Upper lobe of right lung (tissue), 1 donor: Measurements from ENCODE around the gene LITAFD. TPM values are rescaled to one million over a fixed set of nuclear protein-coding genes. Genes with fewer than 3 reads are reported as not detected.
"Not testable (repeated sequence)": the region's sequence is repeated elsewhere in the genome, so short reads cannot be mapped to it uniquely, and the experiment has no call there.

Source experiments
- ATAC-seq: fragments of 200-7000 bp; cut with Tn5 transposase; one replicate; pipeline ENCODE4 v1.9.1; 2020; ENCODE audit warnings: mild to moderate bottlenecking, moderate library complexity
- DNase-seq: peaks from one replicate; pipeline ENCODE4 v3.0.0-alpha.2; 2020
- H3K27ac ChIP-seq: fragments of 200-600 bp; one replicate; pipeline ENCODE4 v1.8.0; 2022
- H3K27me3 ChIP-seq: fragments of 200-600 bp; one replicate; pipeline ENCODE4 v1.8.0; 2022; ENCODE audit warnings: mild to moderate bottlenecking
- H3K36me3 ChIP-seq: fragments of 200-600 bp; one replicate; pipeline ENCODE4 v1.8.0; 2022
- H3K4me1 ChIP-seq: fragments of 200-600 bp; one replicate; pipeline ENCODE4 v1.8.0; 2022
- H3K4me3 ChIP-seq: fragments of 200-600 bp; one replicate; pipeline ENCODE4 v1.8.0; 2022; ENCODE audit warnings: mild to moderate bottlenecking
- H3K9me3 ChIP-seq: fragments of 200-600 bp; one replicate; pipeline ENCODE4 v1.8.0; 2022
- intact Hi-C: fragments of 100-400 bp; cut with DNase I; formaldehyde crosslinking; loops from one replicate; pipeline ENCODE4 v1.11.0; 2022
- total RNA-seq: library from RNA; stranded (reverse); fragmentation: NEBNext Ultra II Directional; extraction: Animal tissue kit (Norgen Biotek cat#: 25700); gene quantifications from one replicate; pipeline ENCODE4 v1.2.1, GENCODE V29; 2021
- TF ChIP-seq, protein P1 (sequence below): fragments of 200-600 bp; IDR thresholded peaks from one replicate; pipeline ENCODE4 v1.8.0; 2022; ENCODE audit warnings: antibody characterized with exemption
- donor health status: DM: no; HTN: yes; CAD: no; lungs with severe emphysema.

LITAFD gene
- total RNA-seq, 1 donor from 2014 or later = not detected

DNA sequence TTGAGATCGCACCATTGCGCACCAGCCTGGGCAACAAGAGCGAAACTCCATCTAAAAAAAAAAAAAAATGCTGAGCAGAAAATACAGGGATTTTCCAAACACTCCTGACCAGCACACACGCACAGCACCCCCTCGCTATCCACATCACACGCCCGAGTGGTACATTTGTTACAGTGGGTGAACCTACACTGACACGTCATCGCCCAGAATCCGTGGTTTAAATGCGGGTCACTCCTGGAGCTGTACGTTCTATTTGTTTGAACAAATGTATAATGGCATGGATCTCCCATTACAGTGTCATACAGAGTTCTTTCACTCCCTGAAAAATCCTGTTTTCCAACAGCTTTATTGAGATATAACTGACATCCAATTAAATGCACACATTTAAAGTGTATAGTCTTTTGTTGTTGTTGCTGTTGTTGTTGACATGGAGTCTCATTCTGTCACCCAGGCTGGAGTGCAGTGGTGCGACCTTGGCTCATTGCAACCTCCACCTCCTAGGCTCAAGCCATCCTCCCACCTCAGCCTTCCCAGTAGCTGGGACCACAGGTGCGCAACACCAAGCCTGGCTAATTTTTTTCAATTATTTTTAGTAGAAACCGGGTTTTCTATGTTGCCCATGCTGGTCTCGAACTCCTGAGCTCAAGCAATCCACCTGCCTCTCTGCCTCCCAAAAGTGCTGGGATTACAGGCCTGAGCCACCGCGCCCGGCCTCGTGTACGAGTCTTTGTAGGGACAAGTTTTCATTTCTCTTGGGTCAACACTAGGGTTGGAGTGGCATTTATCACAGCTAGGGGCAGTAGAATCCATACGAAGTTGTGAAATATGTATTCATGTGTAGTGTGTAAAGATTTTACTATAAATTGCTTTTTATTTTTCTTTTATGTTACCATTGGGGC lies 8.9 kb upstream of the LITAFD start:
- ATAC-seq = no peak
- Histone ChIP-seq H3K4me1 (peaks cover 10% of the 10 kb centered on the region), H3K4me3 (no peak overlapping the region), H3K27me3 (no peaks in the 10 kb centered on the region), H3K27ac (no peak overlapping the region), H3K9me3 (no peaks in the 10 kb centered on the region), H3K36me3 (no peaks in the 10 kb centered on the region)
- TF ChIP-seq, protein P1, sequence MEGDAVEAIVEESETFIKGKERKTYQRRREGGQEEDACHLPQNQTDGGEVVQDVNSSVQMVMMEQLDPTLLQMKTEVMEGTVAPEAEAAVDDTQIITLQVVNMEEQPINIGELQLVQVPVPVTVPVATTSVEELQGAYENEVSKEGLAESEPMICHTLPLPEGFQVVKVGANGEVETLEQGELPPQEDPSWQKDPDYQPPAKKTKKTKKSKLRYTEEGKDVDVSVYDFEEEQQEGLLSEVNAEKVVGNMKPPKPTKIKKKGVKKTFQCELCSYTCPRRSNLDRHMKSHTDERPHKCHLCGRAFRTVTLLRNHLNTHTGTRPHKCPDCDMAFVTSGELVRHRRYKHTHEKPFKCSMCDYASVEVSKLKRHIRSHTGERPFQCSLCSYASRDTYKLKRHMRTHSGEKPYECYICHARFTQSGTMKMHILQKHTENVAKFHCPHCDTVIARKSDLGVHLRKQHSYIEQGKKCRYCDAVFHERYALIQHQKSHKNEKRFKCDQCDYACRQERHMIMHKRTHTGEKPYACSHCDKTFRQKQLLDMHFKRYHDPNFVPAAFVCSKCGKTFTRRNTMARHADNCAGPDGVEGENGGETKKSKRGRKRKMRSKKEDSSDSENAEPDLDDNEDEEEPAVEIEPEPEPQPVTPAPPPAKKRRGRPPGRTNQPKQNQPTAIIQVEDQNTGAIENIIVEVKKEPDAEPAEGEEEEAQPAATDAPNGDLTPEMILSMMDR = peak; percentile 15
- intact Hi-C loops = loop anchor here (10.0 kb wide), 1 partner anchor 208 kb away; no protein-coding TSS in a partner anchor
- DNase-seq = no peak

DNA sequence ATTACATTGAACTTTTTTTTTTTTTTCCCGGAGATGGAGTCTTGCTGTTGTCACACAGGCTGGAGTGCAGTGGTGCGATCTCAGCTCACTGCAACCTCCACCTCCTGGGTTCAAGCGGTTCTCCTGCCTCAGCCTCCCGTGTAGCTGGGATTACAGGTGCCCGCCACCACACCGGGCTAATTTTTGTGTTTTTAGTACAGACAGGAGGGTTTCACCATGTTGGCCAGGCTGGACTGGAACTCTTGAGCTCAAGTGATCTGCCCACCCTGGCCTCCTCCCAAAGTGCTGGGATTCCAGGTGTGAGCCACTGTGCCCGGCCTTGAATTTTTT lies 8.3 kb upstream of the LITAFD start:
- not testable (repeated sequence) for H3K36me3 ChIP-seq, H3K27me3 ChIP-seq, DNase-seq, H3K27ac ChIP-seq, H3K4me3 ChIP-seq, ATAC-seq, H3K9me3 ChIP-seq
- peaks cover 10% of the 10 kb centered on the region for H3K4me1 ChIP-seq
- intact Hi-C loops = loop anchor here (10.0 kb wide), 1 partner anchor 209 kb away; no protein-coding TSS in a partner anchor

DNA sequence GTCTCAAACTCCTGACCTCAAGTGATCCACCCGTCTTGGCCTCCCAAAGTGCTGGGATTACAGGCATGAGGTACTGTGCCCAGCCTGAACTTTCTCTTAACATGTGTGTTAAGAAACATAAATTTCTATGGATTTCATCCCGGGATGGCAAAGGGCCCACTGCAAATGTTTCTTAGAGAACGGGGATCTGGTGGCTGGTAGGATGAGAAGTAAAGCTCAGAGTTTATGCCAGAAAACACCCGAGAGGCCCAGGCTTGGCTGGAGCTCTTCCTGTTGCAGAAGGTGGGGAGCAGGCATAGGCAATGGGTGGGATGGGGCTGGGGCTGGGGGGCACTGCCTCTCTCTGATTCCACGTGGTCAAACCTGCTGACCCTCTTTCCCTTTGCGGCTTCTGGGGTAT lies 7.8 kb upstream of the LITAFD start:
- Histone ChIP-seq H3K36me3 (no peaks in the 10 kb centered on the region), H3K4me1 (peaks cover 10% of the 10 kb centered on the region), H3K4me3 (no peak overlapping the region), H3K9me3 (no peaks in the 10 kb centered on the region), H3K27me3 (no peaks in the 10 kb centered on the region), H3K27ac (no peak overlapping the region)
- DNase-seq = no peak
- TF ChIP-seq, protein P1 = no peak
- intact Hi-C loops = loop anchor here (10.0 kb wide), 1 partner anchor 210 kb away; no protein-coding TSS in a partner anchor
- ATAC-seq = no peak

DNA sequence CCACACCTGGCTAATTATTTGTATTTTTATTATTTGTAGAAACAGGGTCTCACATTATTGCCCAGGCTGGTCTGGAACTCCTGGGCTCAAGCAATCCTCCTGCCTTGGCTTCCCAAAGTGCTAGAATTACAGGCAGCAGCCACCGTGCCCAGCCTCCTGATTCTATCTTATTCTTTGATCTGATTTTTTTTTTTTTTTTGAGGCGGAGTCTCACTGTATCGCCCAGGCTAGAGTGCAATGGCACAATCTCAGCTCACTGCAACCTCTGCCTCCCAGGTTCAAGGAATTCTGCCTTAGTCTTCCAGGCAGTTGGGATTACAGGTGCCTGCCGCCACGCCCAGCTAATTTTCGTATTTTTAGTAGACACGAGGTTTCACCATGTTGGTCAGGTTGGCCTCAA lies 6.8 kb upstream of the LITAFD start:
- intact Hi-C loops = loop anchor here (10.0 kb wide), 1 partner anchor 211 kb away; no protein-coding TSS in a partner anchor
- H3K27me3 ChIP-seq, H3K4me3 ChIP-seq, H3K4me1 ChIP-seq, H3K27ac ChIP-seq, ATAC-seq, H3K9me3 ChIP-seq, DNase-seq, H3K36me3 ChIP-seq: not testable (repeated sequence)

DNA sequence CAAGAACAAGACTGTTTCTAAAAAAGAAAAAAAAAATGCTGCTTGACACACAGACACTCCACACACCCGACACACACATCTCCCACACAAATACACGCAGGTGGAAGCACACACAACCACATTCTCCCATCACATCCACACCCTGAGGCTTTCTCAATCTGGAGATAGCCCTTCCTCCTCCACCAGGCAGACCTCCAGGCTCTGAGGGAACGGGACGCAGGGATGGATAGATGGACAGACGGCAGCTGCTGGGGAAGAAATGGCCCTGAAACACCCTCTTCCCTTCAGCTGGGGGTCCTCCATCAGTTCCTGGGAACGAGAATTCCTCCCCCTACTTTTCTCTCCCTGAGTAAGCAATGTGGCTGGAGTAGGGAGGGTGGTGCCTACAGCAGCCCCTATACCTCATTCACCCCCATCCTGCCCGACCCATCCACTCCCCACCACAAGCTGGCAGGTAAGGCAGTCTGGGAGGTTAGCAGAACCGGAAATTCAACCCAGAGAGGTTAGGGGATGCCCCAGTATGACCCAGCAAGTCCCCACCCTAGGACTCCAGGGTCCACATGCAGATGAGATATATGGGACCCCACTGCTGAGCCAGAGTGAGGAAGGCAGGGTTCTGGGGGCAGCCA lies 4.1 kb upstream of the LITAFD start:
- intact Hi-C loops = loop anchor here (10.0 kb wide), 1 partner anchor 213 kb away; no protein-coding TSS in a partner anchor

DNA sequence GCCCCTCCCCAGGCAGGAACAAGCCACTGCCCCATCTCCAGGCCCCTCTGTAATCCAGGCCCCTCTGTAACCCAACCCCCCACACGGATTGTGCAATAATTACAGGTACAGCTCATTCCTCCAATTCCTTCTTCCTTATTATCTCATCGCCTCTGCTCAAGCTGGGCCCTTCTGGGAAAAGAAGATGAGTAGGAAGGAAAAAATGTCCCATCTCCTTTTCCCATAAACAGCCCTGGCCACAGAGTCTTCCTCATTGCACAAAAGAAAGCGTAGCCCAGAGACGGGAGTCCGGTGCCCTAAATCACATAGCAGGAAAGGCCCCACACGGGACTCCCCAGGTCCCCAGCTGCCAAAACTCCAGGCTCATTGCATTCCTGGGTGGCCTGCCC lies 3.6 kb upstream of the LITAFD start:
- H3K9me3 ChIP-seq = no peaks in the 10 kb centered on the region
- DNase-seq = no peak
- no peaks in the 10 kb centered on the region for H3K36me3 ChIP-seq
- TF ChIP-seq, protein P1 = no peak
- no peak overlapping the region for H3K4me3 ChIP-seq
- intact Hi-C loops = loop anchor here (10.0 kb wide), 1 partner anchor 214 kb away; no protein-coding TSS in a partner anchor
- peaks cover 13% of the 10 kb centered on the region for H3K27me3 ChIP-seq
- ATAC-seq = no peak
- no peak overlapping the region for H3K27ac ChIP-seq
- peaks cover 4% of the 10 kb centered on the region for H3K4me1 ChIP-seq

More for the DNA sequence above, 4.1 kb upstream of the LITAFD start:
- peaks cover 11% of the 10 kb centered on the region for H3K27me3 ChIP-seq
- TF ChIP-seq, protein P1 = no peak
- H3K4me1 ChIP-seq = peaks cover 4% of the 10 kb centered on the region
- H3K27ac ChIP-seq = no peak overlapping the region
- H3K4me3 ChIP-seq = no peak overlapping the region
- DNase-seq (no peak), ATAC-seq (no peak)
- no peaks in the 10 kb centered on the region for H3K9me3 ChIP-seq
- no peaks in the 10 kb centered on the region for H3K36me3 ChIP-seq
